ENCODE data around the gene SPATA4. TPM values are rescaled to one million over a fixed set of nuclear protein-coding genes. Genes with fewer than 3 reads are reported as not detected.

The SPATA4 gene
- total RNA-seq, 1 donor from 2014 or later = 0.55 TPM

GRCh38 chr4:176134670-176135069 lies 60.7 kb downstream of the SPATA4 start:
- Histone ChIP-seq H3K4me3 (no peak overlapping the region), H3K36me3 (no peaks in the 10 kb centered on the region), H3K4me1 (no peaks in the 10 kb centered on the region), H3K27me3 (ENCODE audit: low read depth) (no peaks in the 10 kb centered on the region), H3K9me3 (replicated peaks) (no peaks in the 10 kb centered on the region), H3K27ac (replicated peaks) (no peak overlapping the region)
- intact Hi-C loops (cut with micrococcal nuclease) = no loop called here
- DNase-seq = no peak
- TF ChIP-seq CTCF (IDR thresholded peaks at IDR 0.05; ENCODE audit: borderline replicate concordance) = no peak

Other genes with a start within 250 kb of the SPATA4 start
- 0.38 TPM for gene WDR17, start 129.7 kb downstream of the SPATA4 start, total RNA-seq
- gene ASB5, start 73.6 kb upstream of the SPATA4 start, total RNA-seq = 4.3 TPM
- gene SPCS3, start 124.4 kb upstream of the SPATA4 start, total RNA-seq = 91.8 TPM

Data from left ventricle myocardium inferior (tissue), 1 donor.